Measurements from ENCODE around the gene PDIA6. TPM values are rescaled to one million over a fixed set of nuclear protein-coding genes. Genes with fewer than 3 reads are reported as not detected.

The PDIA6 gene
- total RNA-seq, 1 experiment from 2014 or later = 149 TPM

GRCh38 chr2:10775831-10776230, 36.8 kb downstream of the PDIA6 start:
- Histone ChIP-seq H3K9ac (ENCODE audit: low read length) (no peak overlapping the region), H3K27me3 (ENCODE audit: insufficient read depth, low read length) (no peaks in the 10 kb centered on the region), H3K4me1 (ENCODE audit: control insufficient read depth in 1 of 2, insufficient read depth in 2 of 2, low read length in 2 of 2) (no peaks in the 10 kb centered on the region), H3K27ac (ENCODE audit: low read depth, low read length) (no peak overlapping the region), H3K4me3 (replicated peaks in 1 of 2; ENCODE audit: low read depth in 1 of 2, low read length in 2 of 2) (no peak overlapping the region), H3K9me2 (ENCODE audit: insufficient read depth) (no peaks in the 10 kb centered on the region), H2AFZ (ENCODE audit: low read depth, low read length, poor library complexity, severe bottlenecking) (no peak overlapping the region), H3K9me3 (ENCODE audit: control insufficient read depth in 1 of 2, insufficient read depth in 1 of 2, low read depth in 1 of 2, low read length in 2 of 2) (no peaks in the 10 kb centered on the region), H3K79me2 (ENCODE audit: insufficient read depth, low read length) (no peaks in the 10 kb centered on the region), H4K20me1 (ENCODE audit: insufficient read depth) (no peaks in the 10 kb centered on the region), H3K4me2 (ENCODE audit: low read length) (no peak overlapping the region), H3K36me3 (ENCODE audit: control insufficient read depth in 1 of 2, insufficient read depth in 2 of 2, low read length in 2 of 2) (peaks cover under 1 to 6% of the 10 kb centered on the region in 2 experiments; a peak in 2 of 4 replicates)
- BruUV-seq (replicated peaks) = no TSS peak
- ChIA-PET CTCF (no interaction called here), POLR2A (no interaction called here), RAD21 (ENCODE audit: low non-redundant PET in 1 of 2, low total read pairs in 2 of 2, uncharacterized antibody in 2 of 2, unreplicated experiment in 2 of 2) (no interaction called here)
- ATAC-seq = no peak
- DNase-seq (ENCODE audit: low read depth, low spot score) = no peak
- TF ChIP-seq EGR1 (IDR thresholded peaks at IDR 0.05; ENCODE audit: low read depth) = no peak
- TF ChIP-seq FOSL1 (IDR thresholded peaks at IDR 0.05; ENCODE audit: low read depth) = no peak
- no peak for TF ChIP-seq RAD21 (IDR thresholded peaks at IDR 0.05; ENCODE audit: low read depth)
- TF ChIP-seq SRF (IDR thresholded peaks at IDR 0.05; ENCODE audit: low read depth) = no peak
- no peak for TF ChIP-seq JUND (IDR thresholded peaks at IDR 0.05)
- TF ChIP-seq ZBTB33 (IDR thresholded peaks at IDR 0.05; ENCODE audit: extremely low read depth, insufficient replicate concordance, low read length) = no peak
- no peak for TF ChIP-seq CBX3 (IDR thresholded peaks at IDR 0.05; ENCODE audit: low read depth)
- no peak for TF ChIP-seq TCF7L2 (IDR thresholded peaks at IDR 0.05; ENCODE audit: borderline replicate concordance, extremely low read depth, insufficient read depth, insufficient read length)
- TF ChIP-seq ZFX (IDR thresholded peaks at IDR 0.05) = no peak
- TF ChIP-seq REST (IDR thresholded peaks at IDR 0.05; ENCODE audit: low read depth) = no peak
- TF ChIP-seq CTCF (IDR thresholded peaks at IDR 0.05 in 2 of 3, conservative IDR thresholded peaks at IDR 0.05 in 1 of 3; ENCODE audit: borderline replicate concordance in 1 of 3, insufficient read depth in 1 of 3, low read depth in 2 of 3, low read length in 2 of 3) = no peak
- TF ChIP-seq EZH2 (IDR thresholded peaks at IDR 0.05) = no peak
- TF ChIP-seq POLR2A (IDR thresholded peaks at IDR 0.05; ENCODE audit: borderline replicate concordance, extremely low read depth, insufficient read depth, insufficient read length) = no peak
- TF ChIP-seq ATF3 (IDR thresholded peaks at IDR 0.05) = no peak
- intact Hi-C loops (cut with micrococcal nuclease) = no loop called here
